ENCODE data around the gene ZNF792. TPM values are rescaled to one million over a fixed set of nuclear protein-coding genes. Genes with fewer than 3 reads are reported as not detected.

ZNF792 gene
- total and polyA plus RNA-seq, 8 donors: 1.0 to 6.4 (median 2.5) TPM

DNA sequence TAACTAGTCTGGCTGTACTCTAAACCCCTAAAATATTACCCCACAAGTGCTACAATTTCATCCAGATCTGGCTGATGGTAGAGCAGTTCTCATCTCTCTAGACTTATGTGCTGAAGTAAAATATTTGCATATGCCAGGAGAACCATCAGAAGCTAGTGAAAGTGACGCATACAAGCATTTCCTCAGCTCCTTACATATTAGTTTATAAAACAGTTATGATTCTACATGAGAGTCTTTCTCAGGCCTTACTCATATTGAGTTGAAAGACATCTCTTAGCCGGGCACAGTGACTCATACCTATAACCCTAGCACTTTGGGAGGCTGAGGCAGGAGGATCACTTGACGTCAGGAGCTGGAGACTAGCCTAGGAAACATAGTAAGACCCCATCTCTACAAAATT, 53.3 kb downstream of the ZNF792 start:
- Histone ChIP-seq H3K27ac (no peak overlapping the region), H3K4me1 (no peaks in the 10 kb centered on the region), H3K9me3 (no peaks in the 10 kb centered on the region), H3K27me3 (peaks cover 0 to 6% (median 0%) of the 10 kb centered on the region in 4 donors), H3K4me3 (no peak overlapping the region), H3K36me3 (no peaks in the 10 kb centered on the region)
- WGBS, 2 donors: 81 to 90% methylated on average over 3 of the region's 3 CpGs
- TF ChIP-seq, protein P1, sequence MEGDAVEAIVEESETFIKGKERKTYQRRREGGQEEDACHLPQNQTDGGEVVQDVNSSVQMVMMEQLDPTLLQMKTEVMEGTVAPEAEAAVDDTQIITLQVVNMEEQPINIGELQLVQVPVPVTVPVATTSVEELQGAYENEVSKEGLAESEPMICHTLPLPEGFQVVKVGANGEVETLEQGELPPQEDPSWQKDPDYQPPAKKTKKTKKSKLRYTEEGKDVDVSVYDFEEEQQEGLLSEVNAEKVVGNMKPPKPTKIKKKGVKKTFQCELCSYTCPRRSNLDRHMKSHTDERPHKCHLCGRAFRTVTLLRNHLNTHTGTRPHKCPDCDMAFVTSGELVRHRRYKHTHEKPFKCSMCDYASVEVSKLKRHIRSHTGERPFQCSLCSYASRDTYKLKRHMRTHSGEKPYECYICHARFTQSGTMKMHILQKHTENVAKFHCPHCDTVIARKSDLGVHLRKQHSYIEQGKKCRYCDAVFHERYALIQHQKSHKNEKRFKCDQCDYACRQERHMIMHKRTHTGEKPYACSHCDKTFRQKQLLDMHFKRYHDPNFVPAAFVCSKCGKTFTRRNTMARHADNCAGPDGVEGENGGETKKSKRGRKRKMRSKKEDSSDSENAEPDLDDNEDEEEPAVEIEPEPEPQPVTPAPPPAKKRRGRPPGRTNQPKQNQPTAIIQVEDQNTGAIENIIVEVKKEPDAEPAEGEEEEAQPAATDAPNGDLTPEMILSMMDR (IDR thresholded peaks at IDR 0.05): no peak
- intact Hi-C loops (cut with DNase I): no loop called here
- ATAC-seq (no peak), DNase-seq (no peak), FAIRE-seq (no peak)

Other genes with a start within 250 kb of the ZNF792 start
- gene ZNF181, start 230.0 kb downstream of the ZNF792 start, total RNA-seq: 10 to 100 TPM in 1 of 6 donors, 1 to 10 TPM in 5; 5.7 to 10.1 (median 7.5) TPM
- gene ZNF181, start 230.0 kb downstream of the ZNF792 start, polyA plus RNA-seq: 10 to 100 TPM in 1 of 2 donors, 1 to 10 TPM in 1; 5.3 to 12.1 TPM
- 1 to 10 TPM; 2.2 to 5.2 (median 2.8) TPM for gene ZNF599, start 191.0 kb downstream of the ZNF792 start, total RNA-seq
- 1 to 10 TPM; 3.5 to 6.8 TPM for gene ZNF599, start 191.0 kb downstream of the ZNF792 start, polyA plus RNA-seq
- gene ZNF30, start 37.3 kb downstream of the ZNF792 start, total RNA-seq: 1 to 10 TPM; 1.1 to 3.1 (median 2.2) TPM
- 1 to 10 TPM; 2.8 to 3.1 TPM for gene ZNF30, start 37.3 kb downstream of the ZNF792 start, polyA plus RNA-seq
- 10 to 100 TPM; 47.3 to 97.2 (median 87.4) TPM for gene GRAMD1A, start 36.1 kb upstream of the ZNF792 start, total RNA-seq
- gene GRAMD1A, start 36.1 kb upstream of the ZNF792 start, polyA plus RNA-seq: 100 to 1,000 TPM in 1 of 2 donors, 10 to 100 TPM in 1; 49.7 to 137 TPM
- gene SCN1B, start 66.2 kb upstream of the ZNF792 start, total RNA-seq: 10 to 100 TPM in 1 of 6 donors, 1 to 10 TPM in 5; 2.9 to 11.0 (median 4.4) TPM
- gene SCN1B, start 66.2 kb upstream of the ZNF792 start, polyA plus RNA-seq: 10 to 100 TPM; 14.0 to 15.1 TPM
- 100 to 1,000 TPM in 4 of 6 donors, 10 to 100 TPM in 2; 93.0 to 146 (median 118) TPM for gene HPN, start 77.5 kb upstream of the ZNF792 start, total RNA-seq
- gene HPN, start 77.5 kb upstream of the ZNF792 start, polyA plus RNA-seq: 100 to 1,000 TPM; 208 to 238 TPM
- 10 to 100 TPM; 12.2 to 33.4 (median 16.7) TPM for gene FXYD3, start 151.6 kb upstream of the ZNF792 start, total RNA-seq
- gene FXYD3, start 151.6 kb upstream of the ZNF792 start, polyA plus RNA-seq: 10 to 100 TPM; 33.9 to 59.1 TPM
- 1 to 10 TPM in 5 of 6 donors, under 1 TPM in 1; 0.38 to 2.5 (median 1.7) TPM for gene LGI4, start 170.8 kb upstream of the ZNF792 start, total RNA-seq
- 10 to 100 TPM in 1 of 2 donors, 1 to 10 TPM in 1; 8.0 to 17.9 TPM for gene LGI4, start 170.8 kb upstream of the ZNF792 start, polyA plus RNA-seq
- 1 to 10 TPM; 2.8 to 6.8 (median 4.6) TPM for gene FXYD1, start 174.6 kb upstream of the ZNF792 start, total RNA-seq
- gene FXYD1, start 174.6 kb upstream of the ZNF792 start, polyA plus RNA-seq: 10 to 100 TPM in 1 of 2 donors, 1 to 10 TPM in 1; 9.3 to 16.1 TPM
- under 1 TPM in 1 of 6 donors, not detected in 5; 0.23 TPM for gene FXYD7, start 179.0 kb upstream of the ZNF792 start, total RNA-seq
- under 1 TPM in 1 of 2 donors, not detected in 1; 0.61 TPM for gene FXYD7, start 179.0 kb upstream of the ZNF792 start, polyA plus RNA-seq
- gene FXYD5, start 190.5 kb upstream of the ZNF792 start, total RNA-seq: 10 to 100 TPM in 3 of 6 donors, 1 to 10 TPM in 3; 2.6 to 34.1 (median 9.2) TPM
- 100 to 1,000 TPM in 1 of 2 donors, 10 to 100 TPM in 1; 31.9 to 101 TPM for gene FXYD5, start 190.5 kb upstream of the ZNF792 start, polyA plus RNA-seq